Measurements from ENCODE around the gene MID2. TPM values are rescaled to one million over a fixed set of nuclear protein-coding genes. Genes with fewer than 3 reads are reported as not detected.

MID2 gene
- total RNA-seq, 1 donor: 17.6 TPM

DNA sequence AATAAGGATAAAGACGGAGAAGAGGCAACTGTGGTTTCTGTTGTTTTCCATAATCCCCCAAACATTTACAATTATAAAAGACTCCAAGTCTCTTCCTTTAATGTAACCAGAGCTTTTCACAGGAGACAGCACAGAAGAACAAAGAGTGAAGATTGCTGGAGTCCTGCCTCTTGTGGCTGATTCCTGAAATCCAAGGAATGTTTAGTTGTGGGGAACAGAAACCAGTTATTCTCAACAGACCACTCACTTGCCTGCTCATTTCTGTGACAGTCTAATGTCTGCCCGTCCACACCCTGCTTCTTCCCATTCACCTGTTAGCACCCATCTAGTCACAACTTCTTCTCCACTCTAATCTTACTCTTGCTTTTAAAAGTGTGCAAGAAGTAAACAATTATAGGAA, 144.4 kb downstream of the MID2 start:
- Histone ChIP-seq H3K27me3 (ENCODE audit: insufficient read depth, low read length) (no peaks in the 10 kb centered on the region), H3K9me3 (ENCODE audit: low read depth, low read length) (no peaks in the 10 kb centered on the region), H3K4me3 (ENCODE audit: low read length) (no peak overlapping the region), H3K4me1 (ENCODE audit: insufficient read depth, low read length) (no peaks in the 10 kb centered on the region)

DNA sequence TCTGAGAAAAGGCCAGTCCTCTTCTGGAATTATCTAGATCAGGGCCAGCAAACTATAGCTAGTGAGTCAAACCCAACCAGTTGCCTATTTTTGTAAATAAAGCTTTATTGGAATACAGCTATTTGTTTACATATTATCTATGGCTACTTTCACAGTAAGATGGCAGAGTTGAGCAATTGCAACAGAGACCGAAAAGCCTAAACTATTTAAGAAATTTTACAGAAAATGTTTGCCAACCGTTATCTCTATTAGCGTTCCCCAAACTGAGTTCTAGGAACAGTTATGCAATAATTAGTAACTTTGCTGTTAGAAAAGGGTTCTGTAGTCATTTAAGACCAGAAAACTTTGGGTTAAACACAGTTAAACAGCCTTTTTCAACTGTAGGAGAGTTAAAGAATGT, 146.0 kb downstream of the MID2 start:
- no peaks in the 10 kb centered on the region for H3K4me1 ChIP-seq (ENCODE audit: insufficient read depth, low read length)
- H3K27me3 ChIP-seq (ENCODE audit: insufficient read depth, low read length): no peaks in the 10 kb centered on the region
- no peak overlapping the region for H3K4me3 ChIP-seq (ENCODE audit: low read length)
- no peaks in the 10 kb centered on the region for H3K9me3 ChIP-seq (ENCODE audit: low read depth, low read length)

Other genes starting within 250 kb of the MID2 start
- gene PRPS1, start 197.4 kb upstream of the MID2 start, total RNA-seq: 44.0 TPM
- 1,104 TPM for gene TSC22D3, start 50.1 kb upstream of the MID2 start, total RNA-seq
- gene NCBP2L, start 48.1 kb upstream of the MID2 start, total RNA-seq: 0.21 TPM
- not detected for gene TEX13B, start 156.5 kb downstream of the MID2 start, total RNA-seq
- 6.3 TPM for gene VSIG1, start 219.2 kb downstream of the MID2 start, total RNA-seq